GM19351 (cell line): ENCODE measurements around the gene B9D1.

Source experiments
- ATAC-seq: cut with Tn5 transposase; IDR thresholded peaks from one replicate; pipeline ENCODE4 v1.9.1; 2021; ENCODE audit warnings: mild to moderate bottlenecking, moderate library complexity; ENCODE audit not compliant: unreplicated experiment

Gene B9D1

DNA sequence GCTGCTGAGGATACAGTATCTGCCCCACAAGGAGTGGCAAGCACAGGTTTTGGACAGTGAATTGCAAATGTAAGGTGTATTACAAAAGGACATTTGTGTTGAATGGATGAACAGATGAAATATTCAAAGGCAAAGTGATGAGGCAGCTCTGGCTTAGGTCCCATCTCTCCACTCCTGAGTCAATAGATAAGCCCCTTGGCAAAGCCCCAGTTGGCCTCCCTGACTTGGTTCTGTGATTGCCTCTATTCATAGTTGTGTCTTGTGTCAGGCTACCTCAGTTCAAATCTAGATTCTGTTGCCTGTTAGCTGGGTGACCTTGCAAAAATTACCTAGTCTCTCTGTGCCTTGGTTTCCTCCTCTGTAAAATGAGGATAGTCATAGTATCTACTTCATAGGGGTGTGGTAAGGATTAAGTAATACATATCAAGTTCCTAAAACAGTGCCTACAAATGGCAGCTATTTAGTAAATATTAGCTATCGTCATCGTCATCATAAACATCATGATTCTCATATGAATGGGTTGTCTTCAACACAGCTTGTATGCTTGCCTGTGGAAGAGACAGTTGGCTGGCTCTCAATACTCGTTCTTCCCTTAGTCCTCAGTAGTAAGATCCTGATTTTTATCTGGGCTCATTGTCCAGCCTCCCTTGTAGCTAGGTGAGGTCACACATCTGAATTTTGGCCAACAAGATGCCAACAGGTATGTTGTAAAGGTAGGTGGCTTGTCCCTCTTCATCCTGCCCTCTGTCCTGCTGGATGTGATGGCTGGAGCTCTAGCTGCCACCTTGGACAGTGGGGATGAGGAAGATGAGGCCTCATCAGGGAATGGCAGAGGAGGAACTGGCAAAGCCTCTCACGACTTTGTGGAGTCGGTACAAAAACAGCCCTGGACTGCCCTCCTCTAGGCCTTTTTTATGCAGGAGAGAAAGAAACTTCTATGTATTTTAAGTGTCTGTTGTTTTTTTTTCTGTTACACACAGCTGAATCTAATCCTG lies 26.6 kb upstream of the B9D1 start:
- no peak for ATAC-seq

DNA sequence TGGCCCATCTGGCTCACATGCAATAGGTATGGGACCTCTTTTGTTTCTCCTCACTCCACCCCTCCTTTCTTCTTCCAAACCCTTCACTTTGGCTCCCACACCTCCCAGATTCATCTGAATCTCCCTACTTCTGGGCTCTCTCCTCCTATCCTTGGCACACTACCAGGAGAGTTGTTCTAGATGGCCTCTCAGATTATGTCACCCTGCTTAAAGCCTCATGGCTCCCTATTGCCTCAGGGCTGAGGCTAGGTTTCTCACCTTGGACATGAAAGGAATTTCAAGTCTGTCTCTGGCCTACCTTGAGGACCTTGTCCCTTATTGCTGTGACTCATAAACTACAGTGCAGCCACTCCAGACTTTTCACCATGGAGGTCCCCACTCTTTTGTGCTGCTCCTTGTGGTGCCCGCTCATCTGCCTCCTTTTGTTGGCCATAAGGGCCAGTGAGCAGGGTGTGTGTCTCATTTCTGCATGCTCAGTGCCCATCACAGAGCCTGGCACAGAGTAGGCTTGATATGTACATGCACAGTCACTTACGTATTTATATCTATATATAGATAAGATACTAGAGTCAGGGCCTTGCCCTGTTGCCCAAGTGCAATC lies 25.5 kb upstream of the B9D1 start:
- no peak for ATAC-seq

DNA sequence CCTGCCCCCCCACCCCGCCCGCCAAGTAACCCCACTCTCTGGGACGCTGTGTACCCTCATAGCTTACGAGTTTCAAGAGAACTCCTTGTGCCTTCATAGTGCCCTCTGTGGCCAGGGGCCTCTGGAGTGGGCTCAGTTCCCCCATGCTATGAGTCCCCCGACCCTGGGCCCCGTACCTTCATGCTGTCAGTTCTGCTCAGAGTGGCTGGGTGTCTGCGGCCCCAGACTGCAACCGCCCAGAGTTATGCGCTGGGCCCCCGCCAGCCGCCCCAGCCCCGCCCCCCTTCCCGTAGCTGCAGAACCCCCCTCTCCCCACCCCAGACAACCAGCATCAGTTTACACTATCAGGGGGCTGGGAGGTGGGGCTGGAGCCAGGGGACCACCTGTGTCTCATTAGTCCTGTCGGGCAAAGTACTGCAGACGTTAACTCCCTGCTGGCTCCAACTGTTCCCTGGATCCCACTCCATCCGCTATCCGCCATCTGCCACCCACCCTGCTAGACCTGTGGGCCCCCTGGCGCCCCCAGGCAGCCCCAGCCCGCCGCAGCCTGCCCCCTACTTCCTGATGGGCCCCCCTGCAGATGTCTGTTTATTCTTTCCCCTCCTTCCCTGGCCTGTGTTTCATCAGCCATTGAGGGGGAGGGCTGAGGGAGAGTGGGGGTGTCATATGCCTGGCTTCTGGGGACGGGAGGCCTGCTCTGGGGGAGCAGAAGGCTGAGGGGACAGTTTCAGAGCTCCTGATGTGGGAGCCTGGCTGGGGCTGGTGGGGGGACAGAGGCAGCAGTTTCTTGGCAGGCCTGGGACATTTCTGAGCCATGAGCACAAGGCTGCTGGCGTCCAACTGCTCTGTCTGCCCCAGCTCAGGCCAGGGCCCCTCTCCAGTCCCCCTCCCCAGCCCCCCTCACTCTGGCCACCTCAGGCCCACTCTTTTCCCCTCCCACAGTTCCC lies 24.7 kb upstream of the B9D1 start, which contains the start of gene MFAP4:
TSS of gene MFAP4 (minus strand) at position 217 of the 947 bp plus-strand sequence. CDS start at position 182, 35 bp downstream.
- ATAC-seq = no peak

DNA sequence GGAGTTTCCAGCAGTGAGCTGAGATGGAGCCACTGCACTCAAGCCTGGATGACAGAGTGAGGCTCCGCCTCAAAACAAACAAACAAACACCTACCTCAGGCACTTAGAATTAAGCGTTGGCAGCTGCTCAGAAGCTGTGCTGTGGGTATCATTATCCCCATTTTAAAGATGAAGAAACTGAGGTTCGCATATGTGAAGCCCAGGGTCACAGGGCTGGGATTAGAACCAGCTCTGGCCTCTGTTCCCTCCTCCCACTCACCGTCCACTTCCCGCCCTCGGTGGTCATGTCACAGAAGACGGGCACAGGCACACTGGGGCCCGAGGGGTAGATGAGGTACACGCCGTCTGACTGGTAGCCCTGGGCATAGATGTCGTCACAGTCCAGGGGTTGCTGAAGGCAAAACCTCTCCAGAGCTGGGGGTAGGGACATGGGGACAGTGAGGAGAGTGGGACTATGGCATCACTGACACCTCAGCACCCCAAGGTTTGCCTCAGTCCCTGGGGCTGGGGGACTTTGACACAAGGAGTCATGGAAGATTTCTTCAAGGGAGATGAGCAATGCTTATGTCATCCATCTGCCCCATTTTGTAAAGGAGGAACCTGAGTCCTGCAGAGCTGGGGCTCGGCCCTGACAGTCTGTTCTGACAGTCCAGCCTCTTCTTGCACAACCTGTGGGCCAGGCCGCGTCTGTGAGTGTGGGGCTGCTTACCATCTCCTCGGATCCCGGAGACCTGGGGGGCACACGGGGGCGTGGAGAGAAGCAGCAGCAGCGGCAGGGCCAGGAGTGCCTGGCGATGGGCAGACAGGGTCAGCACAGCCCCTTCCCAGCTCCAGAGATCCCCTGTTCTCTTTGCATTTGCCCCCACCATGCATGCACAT lies 23.8 kb upstream of the B9D1 start:
- no peak for ATAC-seq

DNA sequence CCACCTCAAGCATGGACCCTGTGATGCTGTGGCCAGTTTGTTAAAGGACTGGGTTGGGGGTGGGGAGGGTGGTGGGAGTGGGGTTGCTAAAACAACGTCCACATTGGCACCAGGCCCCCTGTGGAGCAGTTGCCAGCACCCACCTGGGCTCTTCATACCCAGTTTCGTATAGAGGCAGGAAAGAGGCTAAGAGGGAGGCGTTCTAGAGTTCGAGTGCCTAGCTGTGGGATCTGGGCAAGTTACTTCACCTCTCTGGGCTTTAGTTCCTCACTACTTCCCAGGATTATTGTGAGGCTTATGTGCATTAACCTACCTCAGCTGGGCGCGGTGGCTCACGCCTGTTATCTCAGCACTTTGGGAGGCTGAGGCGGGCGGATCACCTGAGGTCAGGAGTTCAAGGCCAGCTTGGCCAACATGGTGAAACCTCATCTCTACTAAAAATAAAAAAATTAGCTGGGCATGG lies 23.0 kb upstream of the B9D1 start:
- no peak for ATAC-seq

DNA sequence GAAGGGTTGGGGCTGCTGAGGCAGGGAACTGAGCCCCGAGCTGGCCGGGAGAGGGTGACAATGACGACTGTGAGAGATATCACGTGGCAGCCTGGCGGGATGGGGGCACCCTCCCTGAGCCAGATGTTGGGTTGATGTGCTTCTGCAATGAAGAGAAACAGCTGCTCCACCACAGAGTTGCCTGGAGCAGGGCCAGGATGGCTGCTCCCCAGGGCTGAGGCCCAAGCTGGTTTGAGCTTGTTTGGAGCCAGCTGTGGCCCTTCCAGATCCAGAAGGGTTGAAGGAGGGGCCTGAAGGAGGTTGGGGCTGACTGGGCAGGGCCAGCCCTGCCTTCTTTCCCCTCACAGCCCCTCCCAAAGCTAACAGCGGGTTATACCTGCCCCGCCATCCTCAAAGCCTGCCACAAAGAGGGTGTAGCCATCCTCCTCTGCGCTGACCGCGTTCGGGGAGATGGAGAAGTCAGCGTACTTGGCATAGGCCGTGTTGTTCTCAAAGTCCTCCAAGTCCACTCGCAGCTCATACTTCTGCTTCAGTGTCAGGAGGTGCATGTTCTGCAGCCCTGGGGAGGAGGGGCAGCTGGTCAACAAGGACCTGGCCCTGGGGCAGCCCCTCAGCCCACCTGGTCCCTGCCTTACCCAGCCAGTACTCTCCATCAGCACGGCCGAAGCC lies 22.3 kb upstream of the B9D1 start:
- no peak for ATAC-seq

DNA sequence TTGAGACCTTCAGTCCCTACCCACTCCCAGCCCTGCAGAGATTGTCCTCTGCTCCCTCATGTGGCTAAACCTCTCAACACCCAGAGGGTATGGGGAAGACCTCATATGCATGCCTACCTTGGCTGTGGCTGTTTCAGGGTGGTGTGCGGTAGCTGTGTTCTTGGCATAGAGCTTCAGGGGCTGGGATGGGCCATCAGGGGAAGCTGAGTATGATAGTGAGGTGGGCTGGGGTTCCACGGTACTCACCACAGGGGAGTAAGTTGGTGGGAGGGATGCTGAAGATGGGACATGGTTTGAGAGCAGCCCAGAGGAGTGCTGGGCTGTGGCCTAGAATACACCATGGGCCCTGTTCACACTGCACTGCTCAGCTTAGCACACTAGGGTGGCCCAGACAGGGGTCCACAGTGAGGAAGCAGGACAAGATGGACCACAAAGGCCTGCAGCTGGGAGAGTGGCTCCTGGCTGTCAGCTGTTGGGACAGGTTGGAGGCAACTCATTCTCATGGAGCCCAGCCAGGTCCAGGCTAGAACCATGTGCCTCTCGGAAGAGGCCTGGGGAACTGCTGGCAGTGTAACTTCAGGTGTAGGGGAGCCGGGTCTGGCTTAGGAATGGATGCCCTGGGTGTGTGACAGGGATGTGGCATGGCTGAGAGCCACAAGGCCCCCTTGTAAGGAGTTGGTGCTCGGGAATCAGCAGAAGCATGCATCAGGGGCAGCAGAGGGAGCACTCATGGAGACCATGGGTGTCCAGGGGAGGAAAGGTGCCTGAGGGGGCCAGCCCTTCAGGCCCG lies 21.4 kb upstream of the B9D1 start:
- ATAC-seq = no peak

DNA sequence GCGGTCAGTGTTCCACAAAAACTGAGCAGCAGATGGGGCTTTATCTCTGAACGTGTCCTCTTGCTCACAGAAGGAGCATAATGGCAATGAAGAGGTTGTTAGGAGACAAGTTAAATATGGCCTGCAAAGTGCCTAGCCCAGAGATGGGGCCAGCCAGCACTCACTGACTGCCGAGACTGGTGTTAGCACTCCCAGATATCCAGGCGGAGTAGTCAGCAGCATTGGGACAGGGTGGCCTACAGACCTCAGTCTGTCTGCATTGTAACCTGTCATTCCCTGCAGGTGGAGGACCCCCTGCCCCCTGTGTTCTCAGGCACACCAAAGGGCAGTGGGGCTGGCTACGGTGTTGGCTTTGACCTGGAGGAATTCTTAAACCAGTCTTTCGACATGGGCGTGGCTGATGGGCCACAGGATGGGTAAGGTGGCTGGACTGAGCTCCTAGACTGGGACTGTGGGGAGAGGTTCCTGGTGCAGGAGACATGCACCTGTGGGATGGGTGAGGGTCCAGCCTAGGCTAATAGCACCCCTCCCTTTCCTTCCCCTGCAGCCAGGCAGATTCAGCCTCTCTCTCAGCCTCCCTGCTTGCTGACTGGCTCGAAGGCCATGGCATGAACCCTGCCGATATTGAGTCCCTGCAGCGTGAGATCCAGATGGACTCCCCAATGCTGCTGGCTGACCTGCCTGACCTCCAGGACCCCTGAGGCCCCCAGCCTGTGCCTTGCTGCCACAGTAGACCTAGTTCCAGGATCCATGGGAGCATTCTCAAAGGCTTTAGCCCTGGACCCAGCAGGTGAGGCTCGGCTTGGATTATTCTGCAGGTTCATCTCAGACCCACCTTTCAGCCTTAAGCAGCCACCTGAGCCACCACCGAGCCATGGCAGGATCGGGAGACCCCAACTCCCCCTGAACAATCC lies 20.3 kb upstream of the B9D1 start:
- no peak for ATAC-seq

DNA sequence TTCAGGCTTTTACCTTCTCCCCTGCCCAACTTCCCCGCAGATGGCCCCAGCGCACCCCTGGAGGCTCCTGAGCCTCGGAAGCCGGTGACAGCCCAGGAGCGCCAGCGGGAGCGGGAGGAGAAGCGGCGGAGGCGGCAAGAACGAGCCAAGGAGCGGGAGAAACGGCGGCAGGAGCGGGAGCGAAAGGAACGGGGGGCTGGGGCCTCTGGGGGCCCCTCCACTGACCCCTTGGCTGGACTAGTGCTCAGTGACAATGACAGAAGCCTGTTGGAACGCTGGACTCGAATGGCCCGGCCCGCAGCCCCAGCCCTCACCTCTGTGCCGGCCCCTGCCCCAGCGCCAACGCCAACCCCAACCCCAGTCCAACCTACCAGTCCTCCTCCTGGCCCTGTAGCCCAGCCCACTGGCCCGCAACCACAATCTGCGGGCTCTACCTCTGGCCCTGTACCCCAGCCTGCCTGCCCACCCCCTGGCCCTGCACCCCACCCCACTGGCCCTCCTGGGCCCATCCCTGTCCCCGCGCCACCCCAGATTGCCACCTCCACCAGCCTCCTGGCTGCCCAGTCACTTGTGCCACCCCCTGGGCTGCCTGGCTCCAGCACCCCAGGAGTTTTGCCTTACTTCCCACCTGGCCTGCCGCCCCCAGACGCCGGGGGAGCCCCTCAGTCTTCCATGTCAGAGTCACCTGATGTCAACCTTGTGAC lies 19.4 kb upstream of the B9D1 start:
- no peak for ATAC-seq

DNA sequence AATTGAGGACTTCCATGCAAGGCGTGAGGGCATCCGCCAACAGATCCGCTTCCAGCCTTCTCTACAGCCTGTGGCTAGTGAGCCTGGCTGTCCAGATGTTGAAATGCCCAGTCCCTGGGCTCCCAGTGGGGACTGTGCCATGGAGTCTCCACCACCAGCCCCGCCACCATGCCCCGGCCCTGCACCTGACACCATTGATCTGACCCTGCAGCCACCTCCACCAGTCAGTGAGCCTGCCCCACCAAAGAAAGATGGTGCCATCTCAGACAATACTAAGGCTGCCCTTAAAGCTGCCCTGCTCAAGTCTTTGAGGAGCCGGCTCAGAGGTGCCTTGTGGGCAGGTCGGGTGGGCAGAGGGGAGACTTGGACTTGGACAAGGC lies 18.8 kb upstream of the B9D1 start:
- ATAC-seq = no peak

DNA sequence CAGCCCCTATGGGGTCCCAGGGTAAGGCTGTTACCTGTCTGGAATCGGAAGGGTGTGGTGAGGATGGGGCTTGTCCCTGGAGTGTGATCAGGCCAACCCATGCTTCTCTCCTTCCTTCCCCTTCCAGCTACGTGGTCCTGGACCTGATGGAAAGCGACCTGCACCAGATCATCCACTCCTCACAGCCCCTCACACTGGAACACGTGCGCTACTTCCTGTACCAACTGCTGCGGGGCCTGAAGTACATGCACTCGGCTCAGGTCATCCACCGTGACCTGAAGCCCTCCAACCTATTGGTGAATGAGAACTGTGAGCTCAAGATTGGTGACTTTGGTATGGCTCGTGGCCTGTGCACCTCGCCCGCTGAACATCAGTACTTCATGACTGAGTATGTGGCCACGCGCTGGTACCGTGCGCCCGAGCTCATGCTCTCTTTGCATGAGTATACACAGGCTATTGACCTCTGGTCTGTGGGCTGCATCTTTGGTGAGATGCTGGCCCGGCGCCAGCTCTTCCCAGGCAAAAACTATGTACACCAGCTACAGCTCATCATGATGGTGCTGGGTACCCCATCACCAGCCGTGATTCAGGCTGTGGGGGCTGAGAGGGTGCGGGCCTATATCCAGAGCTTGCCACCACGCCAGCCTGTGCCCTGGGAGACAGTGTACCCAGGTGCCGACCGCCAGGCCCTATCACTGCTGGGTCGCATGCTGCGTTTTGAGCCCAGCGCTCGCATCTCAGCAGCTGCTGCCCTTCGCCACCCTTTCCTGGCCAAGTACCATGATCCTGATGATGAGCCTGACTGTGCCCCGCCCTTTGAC lies 18.2 kb upstream of the B9D1 start:
- ATAC-seq = no peak

DNA sequence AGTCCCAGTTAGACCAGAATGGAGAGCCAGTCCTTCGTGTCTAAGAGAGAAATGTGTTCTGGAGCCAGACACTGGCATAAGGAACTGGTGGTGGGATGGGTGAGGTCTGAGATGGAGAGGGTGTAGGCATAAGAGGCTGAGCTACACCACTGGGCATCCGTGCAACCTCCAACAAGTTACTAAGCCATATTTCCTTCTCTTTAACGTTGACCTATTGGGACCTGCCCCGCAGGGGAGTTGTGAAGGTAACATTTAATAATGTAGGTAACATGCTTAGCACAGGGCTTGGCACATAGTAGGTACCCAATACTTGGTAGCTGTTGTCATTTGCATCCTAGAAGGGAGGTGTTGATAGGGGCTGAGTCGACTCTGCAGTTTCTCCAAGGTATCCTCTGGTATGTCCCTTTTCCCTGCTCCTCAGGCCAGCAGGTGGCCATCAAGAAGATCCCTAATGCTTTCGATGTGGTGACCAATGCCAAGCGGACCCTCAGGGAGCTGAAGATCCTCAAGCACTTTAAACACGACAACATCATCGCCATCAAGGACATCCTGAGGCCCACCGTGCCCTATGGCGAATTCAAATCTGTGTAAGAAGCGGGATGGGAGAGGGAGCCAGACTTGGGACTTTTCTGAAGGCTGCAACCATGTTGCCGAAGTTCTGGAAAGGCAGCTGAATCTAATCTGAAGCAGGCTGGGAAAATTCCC lies 17.0 kb upstream of the B9D1 start:
- no peak for ATAC-seq

DNA sequence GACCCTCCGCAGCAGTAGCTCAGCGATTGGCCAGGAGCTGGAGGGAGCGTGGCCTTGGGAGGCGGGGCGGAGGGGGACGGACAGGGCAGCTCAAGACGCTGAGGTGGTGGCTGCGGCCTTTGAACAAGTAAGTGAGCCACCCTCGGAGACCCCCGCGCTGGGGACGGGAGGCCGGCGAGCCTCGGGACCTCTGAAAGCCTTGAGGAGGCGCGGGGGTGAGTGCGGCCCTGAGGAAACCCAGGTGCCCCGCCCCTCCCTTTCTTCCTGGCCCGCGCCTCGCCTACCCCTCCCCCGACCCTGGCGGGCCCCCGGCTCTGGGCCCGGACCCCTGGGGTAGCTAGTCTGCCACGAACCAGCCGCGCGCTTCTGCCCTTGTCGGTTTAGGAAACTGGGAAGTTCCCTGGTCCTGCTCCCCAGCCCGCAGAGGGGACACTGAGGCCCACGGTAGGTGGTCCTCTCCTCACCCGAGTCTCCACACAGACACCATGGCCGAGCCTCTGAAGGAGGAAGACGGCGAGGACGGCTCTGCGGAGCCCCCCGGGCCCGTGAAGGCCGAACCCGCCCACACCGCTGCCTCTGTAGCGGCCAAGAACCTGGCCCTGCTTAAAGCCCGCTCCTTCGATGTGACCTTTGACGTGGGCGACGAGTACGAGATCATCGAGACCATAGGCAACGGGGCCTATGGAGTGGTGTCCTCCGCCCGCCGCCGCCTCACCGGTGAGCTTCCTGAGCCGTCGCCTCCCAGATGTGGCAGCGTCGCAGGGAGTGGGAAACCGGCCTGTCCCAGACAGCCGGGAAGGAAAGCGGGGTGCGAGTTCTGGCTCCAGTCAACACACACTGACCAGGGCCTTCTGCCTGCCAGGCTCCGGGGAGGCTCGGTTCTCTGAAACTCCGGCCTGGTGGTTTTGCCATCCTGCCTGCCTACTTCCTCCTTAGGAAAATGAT lies 16.2 kb upstream of the B9D1 start, which contains the start of gene MAPK7:
TSS of gene MAPK7 (plus strand) at position 83 of the 945 bp plus-strand sequence. CDS start at position 486, 403 bp downstream.
- peak; percentile 16 for ATAC-seq
